HEK293 (cell line): ENCODE measurements around the gene ITSN1.
A peak's percentile ranks its signal among the peaks of the same experiment; 100 is the strongest.

Experiments
- BCL11A ChIP-seq: fragments of 450-650 bp; formaldehyde crosslinking; IDR thresholded peaks from 2 replicates; pipeline ENCODE4 v1.5.1; 2016; ENCODE audit warnings: low read depth, missing biosample characterization, missing genetic modification characterization
- GLI2 ChIP-seq: fragments of 450-650 bp; formaldehyde crosslinking; IDR thresholded peaks from 2 replicates; pipeline ENCODE4; 2017; ENCODE audit warnings: missing biosample characterization, missing genetic modification characterization, low read depth, borderline replicate concordance
- KLF10 ChIP-seq: fragments of 450-650 bp; IDR thresholded peaks from 2 replicates; pipeline ENCODE4 v1.5.1; 2018; ENCODE audit warnings: missing biosample characterization, mild to moderate bottlenecking, missing genetic modification characterization
- MZF1 ChIP-seq: fragments of 450-650 bp; formaldehyde crosslinking; IDR thresholded peaks from 2 replicates; pipeline ENCODE4 v1.5.1; 2017; ENCODE audit warnings: missing biosample characterization, missing genetic modification characterization, borderline replicate concordance
- TCF7L2 ChIP-seq: IDR thresholded peaks from 2 replicates; pipeline ENCODE4 v1.6.1; 2011; ENCODE audit warnings: low read depth, mild to moderate bottlenecking, inconsistent platforms, low read length, moderate library complexity, borderline replicate concordance
- ZFP69B ChIP-seq: fragments of 450-650 bp; formaldehyde crosslinking; IDR thresholded peaks from 2 replicates; pipeline ENCODE4 v1.5.1; 2016; ENCODE audit warnings: missing biosample characterization, missing genetic modification characterization
- ZNF133 ChIP-seq: fragments of 450-650 bp; formaldehyde crosslinking; IDR thresholded peaks from 2 replicates; pipeline ENCODE4 v1.5.1; 2016; ENCODE audit warnings: missing biosample characterization, missing genetic modification characterization
- ZNF140 ChIP-seq: fragments of 450-650 bp; formaldehyde crosslinking; IDR thresholded peaks from 2 replicates; pipeline ENCODE4 v1.5.1; 2016; ENCODE audit warnings: missing biosample characterization, missing genetic modification characterization
- ZNF23 ChIP-seq: fragments of 450-650 bp; formaldehyde crosslinking; IDR thresholded peaks from 2 replicates; pipeline ENCODE4 v1.5.1; 2016; ENCODE audit warnings: missing biosample characterization, missing genetic modification characterization, borderline replicate concordance
- ZNF248 ChIP-seq: fragments of 450-650 bp; formaldehyde crosslinking; IDR thresholded peaks from 2 replicates; pipeline ENCODE4 v1.5.1; 2017; ENCODE audit warnings: missing biosample characterization, missing genetic modification characterization
- ZNF292 ChIP-seq: fragments of 450-650 bp; formaldehyde crosslinking; IDR thresholded peaks from 2 replicates; pipeline ENCODE4 v1.5.1; 2016; ENCODE audit warnings: low read depth, missing biosample characterization, missing genetic modification characterization, borderline replicate concordance
- ZNF335 ChIP-seq: fragments of 450-650 bp; formaldehyde crosslinking; conservative IDR thresholded peaks from 2 replicates; pipeline ENCODE4 v1.5.1; 2016; ENCODE audit warnings: missing biosample characterization, missing genetic modification characterization
- ZNF366 ChIP-seq: fragments of 450-650 bp; formaldehyde crosslinking; conservative IDR thresholded peaks from 2 replicates; pipeline ENCODE4 v1.5.1; 2016; ENCODE audit warnings: missing biosample characterization, missing genetic modification characterization
- ZNF394 ChIP-seq: fragments of 450-650 bp; formaldehyde crosslinking; IDR thresholded peaks from 2 replicates; pipeline ENCODE4 v1.5.1; 2016; ENCODE audit warnings: missing biosample characterization, missing genetic modification characterization, mild to moderate bottlenecking, moderate library complexity, borderline replicate concordance
- ZNF398 ChIP-seq: fragments of 450-650 bp; formaldehyde crosslinking; IDR thresholded peaks from 2 replicates; pipeline ENCODE4 v1.5.1; 2017; ENCODE audit warnings: missing biosample characterization, missing genetic modification characterization
- ZNF426 ChIP-seq: fragments of 450-650 bp; formaldehyde crosslinking; IDR thresholded peaks from 2 replicates; pipeline ENCODE4 v1.5.1; 2017; ENCODE audit warnings: missing biosample characterization, missing genetic modification characterization, mild to moderate bottlenecking, inconsistent platforms, moderate library complexity
- ZNF629 ChIP-seq: fragments of 450-650 bp; formaldehyde crosslinking; IDR thresholded peaks from 2 replicates; pipeline ENCODE4 v1.5.1; 2017; ENCODE audit warnings: missing biosample characterization, missing genetic modification characterization
- ZSCAN16 ChIP-seq: fragments of 450-650 bp; formaldehyde crosslinking; IDR thresholded peaks from 2 replicates; pipeline ENCODE4 v1.5.1; 2016; ENCODE audit warnings: missing biosample characterization, missing genetic modification characterization
- ZSCAN23 ChIP-seq: fragments of 450-650 bp; formaldehyde crosslinking; IDR thresholded peaks from 2 replicates; pipeline ENCODE4 v1.5.1; 2016; ENCODE audit warnings: missing biosample characterization, missing genetic modification characterization
- ZXDB ChIP-seq: fragments of 450-650 bp; formaldehyde crosslinking; IDR thresholded peaks from 2 replicates; pipeline ENCODE4 v1.5.1; 2016; ENCODE audit warnings: missing biosample characterization, missing genetic modification characterization
- TF ChIP-seq, protein P1 (sequence below): fragments of 450-650 bp; formaldehyde crosslinking; IDR thresholded peaks from 2 replicates; pipeline ENCODE4 v1.5.1; 2016; ENCODE audit warnings: missing biosample characterization, missing genetic modification characterization
- TF ChIP-seq, protein P2 (sequence below): fragments of 450-650 bp; formaldehyde crosslinking; IDR thresholded peaks from 2 replicates; pipeline ENCODE4 v1.5.1; 2017; ENCODE audit warnings: missing biosample characterization, missing genetic modification characterization
- TF ChIP-seq, protein P3 (sequence below): fragments of 450-650 bp; formaldehyde crosslinking; conservative IDR thresholded peaks from 2 replicates; pipeline ENCODE4 v1.5.1; 2016; ENCODE audit warnings: low read depth, missing biosample characterization, missing genetic modification characterization
- TF ChIP-seq, protein P4 (sequence below): fragments of 450-650 bp; formaldehyde crosslinking; IDR thresholded peaks from 2 replicates; pipeline ENCODE4 v1.5.1; 2016; ENCODE audit warnings: missing biosample characterization, missing genetic modification characterization
- TF ChIP-seq, protein P5 (sequence below): fragments of 450-650 bp; formaldehyde crosslinking; IDR thresholded peaks from 2 replicates; pipeline ENCODE4 v1.5.1; 2016; ENCODE audit warnings: missing biosample characterization, missing genetic modification characterization

The ITSN1 gene

DNA sequence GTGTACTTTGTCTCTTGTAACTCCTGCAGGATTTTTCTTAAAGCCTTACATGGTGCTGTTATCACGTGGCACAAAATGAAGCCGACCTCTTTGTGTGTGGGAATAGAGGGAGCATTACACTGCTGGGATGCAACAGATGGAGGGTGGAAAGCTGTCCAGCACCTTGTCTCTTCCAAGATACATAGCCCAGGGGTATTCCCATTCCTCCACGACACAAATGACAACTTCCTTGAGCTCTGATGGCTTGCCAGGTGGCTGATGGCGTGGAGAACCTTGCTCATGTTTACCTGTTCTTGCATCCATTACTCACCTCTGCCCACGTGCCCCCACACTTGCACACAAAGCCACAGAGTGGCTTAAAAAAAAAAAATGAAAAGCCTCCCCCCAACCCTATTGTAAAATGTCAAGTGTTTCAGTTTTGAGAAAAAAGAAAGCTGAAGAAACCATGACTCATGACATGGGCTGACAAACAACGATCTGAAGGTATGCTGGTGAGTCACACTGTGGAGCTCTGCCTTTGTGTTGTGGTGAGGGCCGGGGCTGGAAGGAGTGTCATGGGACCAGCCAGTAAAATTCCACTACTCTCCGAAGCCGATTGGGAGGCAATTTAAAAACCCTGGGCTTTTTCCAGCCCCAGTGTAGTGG is 305.3 kb downstream of the ITSN1 start (continued):
- TF ChIP-seq, protein P1, sequence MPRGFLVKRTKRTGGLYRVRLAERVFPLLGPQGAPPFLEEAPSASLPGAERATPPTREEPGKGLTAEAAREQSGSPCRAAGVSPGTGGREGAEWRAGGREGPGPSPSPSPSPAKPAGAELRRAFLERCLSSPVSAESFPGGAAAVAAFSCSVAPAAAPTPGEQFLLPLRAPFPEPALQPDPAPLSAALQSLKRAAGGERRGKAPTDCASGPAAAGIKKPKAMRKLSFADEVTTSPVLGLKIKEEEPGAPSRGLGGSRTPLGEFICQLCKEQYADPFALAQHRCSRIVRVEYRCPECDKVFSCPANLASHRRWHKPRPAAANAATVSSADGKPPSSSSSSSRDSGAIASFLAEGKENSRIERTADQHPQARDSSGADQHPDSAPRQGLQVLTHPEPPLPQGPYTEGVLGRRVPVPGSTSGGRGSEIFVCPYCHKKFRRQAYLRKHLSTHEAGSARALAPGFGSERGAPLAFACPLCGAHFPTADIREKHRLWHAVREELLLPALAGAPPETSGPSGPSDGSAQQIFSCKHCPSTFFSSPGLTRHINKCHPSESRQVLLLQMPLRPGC (tag by site-specific recombination) = peak; percentile 100
- TF ChIP-seq ZNF140 (no peak), ZXDB (tag by site-specific recombination) (peak; percentile 71; the same call in 1 of the 2 replicates), MZF1 (no peak), ZNF394 (tag by site-specific recombination) (peak; percentile 29), ZFP69B (tag by site-specific recombination) (peak; percentile 46; the same call in 1 of the 2 replicates), KLF10 (tag by site-specific recombination) (peak; percentile 97), ZNF292 (tag by site-specific recombination) (no peak), BCL11A (peak; percentile 58; the same call in 1 of the 2 replicates), ZNF366 (tag by site-specific recombination) (peak; percentile 80), ZNF629 (tag by site-specific recombination) (peak; percentile 87), ZNF133 (tag by site-specific recombination) (no peak), TCF7L2 (no peak), ZNF23 (tag by site-specific recombination) (no peak), ZNF335 (peak; percentile 27), ZSCAN16 (tag by site-specific recombination) (no peak), ZNF248 (tag by site-specific recombination) (no peak), ZNF398 (tag by site-specific recombination) (peak; percentile 33; the same call in 1 of the 2 replicates), ZSCAN23 (tag by site-specific recombination) (0 out of 2 replicates have a peak, but pooled peaks have one; percentile 35), ZNF426 (tag by site-specific recombination) (no peak), GLI2 (tag by site-specific recombination) (no peak)
- TF ChIP-seq, protein P2, sequence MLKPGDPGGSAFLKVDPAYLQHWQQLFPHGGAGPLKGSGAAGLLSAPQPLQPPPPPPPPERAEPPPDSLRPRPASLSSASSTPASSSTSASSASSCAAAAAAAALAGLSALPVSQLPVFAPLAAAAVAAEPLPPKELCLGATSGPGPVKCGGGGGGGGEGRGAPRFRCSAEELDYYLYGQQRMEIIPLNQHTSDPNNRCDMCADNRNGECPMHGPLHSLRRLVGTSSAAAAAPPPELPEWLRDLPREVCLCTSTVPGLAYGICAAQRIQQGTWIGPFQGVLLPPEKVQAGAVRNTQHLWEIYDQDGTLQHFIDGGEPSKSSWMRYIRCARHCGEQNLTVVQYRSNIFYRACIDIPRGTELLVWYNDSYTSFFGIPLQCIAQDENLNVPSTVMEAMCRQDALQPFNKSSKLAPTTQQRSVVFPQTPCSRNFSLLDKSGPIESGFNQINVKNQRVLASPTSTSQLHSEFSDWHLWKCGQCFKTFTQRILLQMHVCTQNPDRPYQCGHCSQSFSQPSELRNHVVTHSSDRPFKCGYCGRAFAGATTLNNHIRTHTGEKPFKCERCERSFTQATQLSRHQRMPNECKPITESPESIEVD (tag by site-specific recombination) = peak; percentile 84; the same call in 1 of the 2 replicates
- TF ChIP-seq, protein P3, sequence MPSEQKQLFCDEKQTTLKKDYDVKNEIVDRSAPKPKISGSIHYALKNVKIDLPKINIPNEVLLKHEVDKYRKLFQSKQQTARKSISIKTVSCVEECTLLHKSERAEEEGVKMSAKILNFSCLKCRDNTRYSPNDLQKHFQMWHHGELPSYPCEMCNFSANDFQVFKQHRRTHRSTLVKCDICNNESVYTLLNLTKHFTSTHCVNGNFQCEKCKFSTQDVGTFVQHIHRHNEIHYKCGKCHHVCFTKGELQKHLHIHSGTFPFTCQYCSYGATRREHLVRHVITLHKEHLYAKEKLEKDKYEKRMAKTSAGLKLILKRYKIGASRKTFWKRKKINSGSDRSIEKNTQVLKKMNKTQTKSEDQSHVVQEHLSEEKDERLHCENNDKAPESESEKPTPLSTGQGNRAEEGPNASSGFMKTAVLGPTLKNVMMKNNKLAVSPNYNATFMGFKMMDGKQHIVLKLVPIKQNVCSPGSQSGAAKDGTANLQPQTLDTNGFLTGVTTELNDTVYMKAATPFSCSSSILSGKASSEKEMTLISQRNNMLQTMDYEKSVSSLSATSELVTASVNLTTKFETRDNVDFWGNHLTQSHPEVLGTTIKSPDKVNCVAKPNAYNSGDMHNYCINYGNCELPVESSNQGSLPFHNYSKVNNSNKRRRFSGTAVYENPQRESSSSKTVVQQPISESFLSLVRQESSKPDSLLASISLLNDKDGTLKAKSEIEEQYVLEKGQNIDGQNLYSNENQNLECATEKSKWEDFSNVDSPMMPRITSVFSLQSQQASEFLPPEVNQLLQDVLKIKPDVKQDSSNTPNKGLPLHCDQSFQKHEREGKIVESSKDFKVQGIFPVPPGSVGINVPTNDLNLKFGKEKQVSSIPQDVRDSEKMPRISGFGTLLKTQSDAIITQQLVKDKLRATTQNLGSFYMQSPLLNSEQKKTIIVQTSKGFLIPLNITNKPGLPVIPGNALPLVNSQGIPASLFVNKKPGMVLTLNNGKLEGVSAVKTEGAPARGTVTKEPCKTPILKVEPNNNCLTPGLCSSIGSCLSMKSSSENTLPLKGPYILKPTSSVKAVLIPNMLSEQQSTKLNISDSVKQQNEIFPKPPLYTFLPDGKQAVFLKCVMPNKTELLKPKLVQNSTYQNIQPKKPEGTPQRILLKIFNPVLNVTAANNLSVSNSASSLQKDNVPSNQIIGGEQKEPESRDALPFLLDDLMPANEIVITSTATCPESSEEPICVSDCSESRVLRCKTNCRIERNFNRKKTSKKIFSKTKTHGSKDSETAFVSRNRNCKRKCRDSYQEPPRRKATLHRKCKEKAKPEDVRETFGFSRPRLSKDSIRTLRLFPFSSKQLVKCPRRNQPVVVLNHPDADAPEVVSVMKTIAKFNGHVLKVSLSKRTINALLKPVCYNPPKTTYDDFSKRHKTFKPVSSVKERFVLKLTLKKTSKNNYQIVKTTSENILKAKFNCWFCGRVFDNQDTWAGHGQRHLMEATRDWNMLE (tag by site-specific recombination) = peak; percentile 44
- TF ChIP-seq, protein P4, sequence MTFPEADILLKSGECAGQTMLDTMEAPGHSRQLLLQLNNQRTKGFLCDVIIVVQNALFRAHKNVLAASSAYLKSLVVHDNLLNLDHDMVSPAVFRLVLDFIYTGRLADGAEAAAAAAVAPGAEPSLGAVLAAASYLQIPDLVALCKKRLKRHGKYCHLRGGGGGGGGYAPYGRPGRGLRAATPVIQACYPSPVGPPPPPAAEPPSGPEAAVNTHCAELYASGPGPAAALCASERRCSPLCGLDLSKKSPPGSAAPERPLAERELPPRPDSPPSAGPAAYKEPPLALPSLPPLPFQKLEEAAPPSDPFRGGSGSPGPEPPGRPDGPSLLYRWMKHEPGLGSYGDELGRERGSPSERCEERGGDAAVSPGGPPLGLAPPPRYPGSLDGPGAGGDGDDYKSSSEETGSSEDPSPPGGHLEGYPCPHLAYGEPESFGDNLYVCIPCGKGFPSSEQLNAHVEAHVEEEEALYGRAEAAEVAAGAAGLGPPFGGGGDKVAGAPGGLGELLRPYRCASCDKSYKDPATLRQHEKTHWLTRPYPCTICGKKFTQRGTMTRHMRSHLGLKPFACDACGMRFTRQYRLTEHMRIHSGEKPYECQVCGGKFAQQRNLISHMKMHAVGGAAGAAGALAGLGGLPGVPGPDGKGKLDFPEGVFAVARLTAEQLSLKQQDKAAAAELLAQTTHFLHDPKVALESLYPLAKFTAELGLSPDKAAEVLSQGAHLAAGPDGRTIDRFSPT = no peak
- TF ChIP-seq, protein P5, sequence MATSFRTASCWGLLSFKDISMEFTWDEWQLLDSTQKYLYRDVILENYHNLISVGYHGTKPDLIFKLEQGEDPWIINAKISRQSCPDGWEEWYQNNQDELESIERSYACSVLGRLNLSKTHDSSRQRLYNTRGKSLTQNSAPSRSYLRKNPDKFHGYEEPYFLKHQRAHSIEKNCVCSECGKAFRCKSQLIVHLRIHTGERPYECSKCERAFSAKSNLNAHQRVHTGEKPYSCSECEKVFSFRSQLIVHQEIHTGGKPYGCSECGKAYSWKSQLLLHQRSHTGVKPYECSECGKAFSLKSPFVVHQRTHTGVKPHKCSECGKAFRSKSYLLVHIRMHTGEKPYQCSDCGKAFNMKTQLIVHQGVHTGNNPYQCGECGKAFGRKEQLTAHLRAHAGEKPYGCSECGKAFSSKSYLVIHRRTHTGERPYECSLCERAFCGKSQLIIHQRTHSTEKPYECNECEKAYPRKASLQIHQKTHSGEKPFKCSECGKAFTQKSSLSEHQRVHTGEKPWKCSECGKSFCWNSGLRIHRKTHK (tag by site-specific recombination) = no peak
